Raji (cell line): ENCODE data around the gene ZKSCAN8.

Experiments used
- POLR2A ChIP-seq: IDR thresholded peaks from 2 replicates; pipeline ENCODE4 v1.6.1; 2011; ENCODE audit warnings: low read depth, low read length, control low read depth; ENCODE audit not compliant: insufficient read depth

The ZKSCAN8 gene

GRCh38 chr6:28141500-28142329 is at the start of gene ZKSCAN8:
TSS of gene ZKSCAN8 (plus strand) at chr6:28141883. CDS start at chr6:28148408, 6,525 bp downstream.
- peak; percentile 91 for TF ChIP-seq POLR2A

- peak; percentile 92 for TF ChIP-seq POLR2A
Observed at GRCh38 chr6:28104392-28105244, 37.1 kb upstream of the ZKSCAN8 start.

- TF ChIP-seq POLR2A, result no peak
Observed at GRCh38 chr6:28105245-28105639, 36.4 kb upstream of the ZKSCAN8 start.

GRCh38 chr6:28107506-28107905 is 34.2 kb upstream of the ZKSCAN8 start:
- TF ChIP-seq POLR2A, result no peak

GRCh38 chr6:28111964-28112363 is 29.7 kb upstream of the ZKSCAN8 start:
- TF ChIP-seq POLR2A, result no peak

GRCh38 chr6:28115799-28116198 is 25.9 kb upstream of the ZKSCAN8 start:
- TF ChIP-seq POLR2A, result no peak

GRCh38 chr6:28117386-28118050 is 24.2 kb upstream of the ZKSCAN8 start:
- no peak for TF ChIP-seq POLR2A

GRCh38 chr6:28118217-28118616 is 23.5 kb upstream of the ZKSCAN8 start:
- no peak for TF ChIP-seq POLR2A

- no peak for TF ChIP-seq POLR2A
Observed at GRCh38 chr6:28121876-28122275, 19.8 kb upstream of the ZKSCAN8 start.

GRCh38 chr6:28124350-28124970 is 17.2 kb upstream of the ZKSCAN8 start, which contains the start of gene ZSCAN16:
TSS of gene ZSCAN16 (plus strand) at chr6:28124609. CDS start at chr6:28125444, 835 bp downstream.
- TF ChIP-seq POLR2A, result peak; percentile 57

- no peak for TF ChIP-seq POLR2A
Observed at GRCh38 chr6:28124971-28125353, 16.7 kb upstream of the ZKSCAN8 start.

GRCh38 chr6:28125401-28125800 is 16.3 kb upstream of the ZKSCAN8 start:
- TF ChIP-seq POLR2A, result no peak

GRCh38 chr6:28134015-28134414 is 7.7 kb upstream of the ZKSCAN8 start:
- TF ChIP-seq POLR2A, result no peak

GRCh38 chr6:28134716-28135115 is 7.0 kb upstream of the ZKSCAN8 start:
- no peak for TF ChIP-seq POLR2A

- no peak for TF ChIP-seq POLR2A
Observed at GRCh38 chr6:28135393-28135792, 6.3 kb upstream of the ZKSCAN8 start.
